Activated T-cell treated with anti-CD3 and anti-CD28 coated beads, Interleukin-2, amount 50 U/mL, for 72 hours (primary cell): ENCODE measurements around the gene ZNF726. TPM values are rescaled to one million over a fixed set of nuclear protein-coding genes. Genes with fewer than 3 reads are reported as not detected.

Source experiments
- total RNA-seq, 2 donors: library from RNA; stranded (reverse); gene quantifications; one replicate each; pipeline ENCODE4 v1.2.3, GENCODE V29; 2022

Gene ZNF726
- total RNA-seq, 2 donors from 2014 or later, result 20.5 to 25.3 TPM

Other genes with a start within 250 kb of the ZNF726 start
- gene ZNF675, start 227.7 kb upstream of the ZNF726 start, total RNA-seq, result 10 to 100 TPM; 22.9 to 25.0 TPM
- gene ZNF681, start 156.0 kb upstream of the ZNF726 start, total RNA-seq, result 1 to 10 TPM; 4.7 to 7.0 TPM
- 10 to 100 TPM; 13.3 to 14.9 TPM for gene ZNF254, start 172.3 kb downstream of the ZNF726 start, total RNA-seq